ENCODE measurements around the gene ZBTB20. TPM values are rescaled to one million over a fixed set of nuclear protein-coding genes. Genes with fewer than 3 reads are reported as not detected.

The ZBTB20 gene
- total RNA-seq, 4 donors from 2014 or later, result 69.9 to 112 (median 80.8) TPM

DNA sequence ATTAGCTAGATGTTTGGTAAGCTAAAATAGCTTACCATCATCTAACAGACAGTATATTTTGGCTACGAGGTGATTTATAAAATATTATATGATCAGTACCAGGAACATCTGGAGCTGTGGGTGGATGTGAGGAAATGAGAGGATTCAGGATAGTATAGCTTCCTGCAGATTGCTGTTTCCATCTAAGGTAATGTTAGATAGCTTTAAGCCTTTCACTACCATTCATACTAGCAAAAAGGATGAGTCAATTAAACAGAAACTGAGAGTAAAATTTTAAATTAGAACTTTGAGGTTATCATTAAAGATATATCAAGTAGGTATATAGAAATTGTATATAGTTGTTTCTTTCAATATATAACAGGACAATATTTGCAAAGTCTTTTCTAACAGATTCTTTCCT is 8.0 kb downstream of the ZBTB20 start:
- WGBS, result 87% methylated on average over 1 of the region's 1 CpG
- no peak for TF ChIP-seq EP300 (IDR thresholded peaks at IDR 0.05)
- TF ChIP-seq POLR2A (IDR thresholded peaks at IDR 0.05; ENCODE audit: low read depth), result no peak
- TF ChIP-seq, protein P1, sequence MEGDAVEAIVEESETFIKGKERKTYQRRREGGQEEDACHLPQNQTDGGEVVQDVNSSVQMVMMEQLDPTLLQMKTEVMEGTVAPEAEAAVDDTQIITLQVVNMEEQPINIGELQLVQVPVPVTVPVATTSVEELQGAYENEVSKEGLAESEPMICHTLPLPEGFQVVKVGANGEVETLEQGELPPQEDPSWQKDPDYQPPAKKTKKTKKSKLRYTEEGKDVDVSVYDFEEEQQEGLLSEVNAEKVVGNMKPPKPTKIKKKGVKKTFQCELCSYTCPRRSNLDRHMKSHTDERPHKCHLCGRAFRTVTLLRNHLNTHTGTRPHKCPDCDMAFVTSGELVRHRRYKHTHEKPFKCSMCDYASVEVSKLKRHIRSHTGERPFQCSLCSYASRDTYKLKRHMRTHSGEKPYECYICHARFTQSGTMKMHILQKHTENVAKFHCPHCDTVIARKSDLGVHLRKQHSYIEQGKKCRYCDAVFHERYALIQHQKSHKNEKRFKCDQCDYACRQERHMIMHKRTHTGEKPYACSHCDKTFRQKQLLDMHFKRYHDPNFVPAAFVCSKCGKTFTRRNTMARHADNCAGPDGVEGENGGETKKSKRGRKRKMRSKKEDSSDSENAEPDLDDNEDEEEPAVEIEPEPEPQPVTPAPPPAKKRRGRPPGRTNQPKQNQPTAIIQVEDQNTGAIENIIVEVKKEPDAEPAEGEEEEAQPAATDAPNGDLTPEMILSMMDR (IDR thresholded peaks at IDR 0.05), result no peak
- TF ChIP-seq POLR2AphosphoS5 (IDR thresholded peaks at IDR 0.05), result no peak
- intact Hi-C loops (cut with DNase I), result no loop called here

DNA sequence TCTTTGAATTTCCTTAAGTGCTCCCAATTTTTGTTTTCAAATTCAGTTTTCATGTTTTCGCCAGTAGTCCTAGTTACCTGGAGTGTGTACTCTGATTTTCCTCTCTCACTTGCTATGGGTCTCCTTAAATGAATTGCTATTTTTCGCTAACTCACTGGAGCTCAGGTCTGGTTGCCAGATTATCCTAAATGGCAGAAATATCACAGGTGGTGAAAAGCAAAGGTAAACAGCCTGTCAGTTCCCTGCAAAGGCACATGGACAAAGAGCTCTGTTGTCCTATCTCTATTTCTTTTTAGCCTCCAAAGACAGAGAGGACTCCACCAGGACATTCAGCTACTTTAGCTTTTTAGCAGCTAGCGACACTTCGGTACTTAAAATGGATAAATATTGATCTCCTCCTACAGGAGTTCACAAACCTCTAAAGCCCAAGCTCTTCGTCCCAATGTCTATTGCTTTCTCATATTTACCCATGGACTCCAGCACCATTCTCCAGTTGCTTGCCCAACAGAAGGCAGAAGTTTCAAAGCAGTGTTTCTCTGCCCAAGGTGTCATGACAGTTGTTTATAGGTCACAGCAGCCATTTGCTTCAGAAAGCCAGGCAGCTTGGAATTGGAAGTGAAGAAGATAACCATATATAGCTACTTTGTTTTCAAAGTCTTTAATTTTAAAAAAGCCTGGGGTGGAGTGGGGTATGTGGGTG is 12.3 kb downstream of the ZBTB20 start:
- Histone ChIP-seq H3K36me3 (no peaks in the 10 kb centered on the region), H3K9me3 (no peaks in the 10 kb centered on the region), H3K27ac (replicated peaks in 1 of 4) (no peak overlapping the region), H3K27me3 (no peaks in the 10 kb centered on the region), H3K4me3 (no peak overlapping the region), H3K4me1 (peaks cover 0 to 9% (median 6%) of the 10 kb centered on the region in 4 donors)
- TF ChIP-seq, protein P1 (IDR thresholded peaks at IDR 0.05), result no peak
- TF ChIP-seq POLR2A (IDR thresholded peaks at IDR 0.05; ENCODE audit: low read depth) (no peak), EP300 (IDR thresholded peaks at IDR 0.05) (no peak), POLR2AphosphoS5 (IDR thresholded peaks at IDR 0.05) (no peak)
- intact Hi-C loops (cut with DNase I), result no loop called here
- 95% methylated on average over 5 of the region's 5 CpGs for WGBS
- no peak for DNase-seq (ENCODE audit: extremely low spot score)

More for the DNA sequence above, 8.0 kb downstream of the ZBTB20 start:
- H3K27me3 ChIP-seq, result no peaks in the 10 kb centered on the region
- H3K4me1 ChIP-seq, result peaks cover 5 to 38% (median 26%) of the 10 kb centered on the region in 4 donors
- no peak overlapping the region for H3K4me3 ChIP-seq
- H3K36me3 ChIP-seq, result no peaks in the 10 kb centered on the region
- H3K9me3 ChIP-seq, result no peaks in the 10 kb centered on the region
- no peak overlapping the region for H3K27ac ChIP-seq (replicated peaks in 1 of 4)
- DNase-seq (ENCODE audit: extremely low spot score), result no peak

DNA sequence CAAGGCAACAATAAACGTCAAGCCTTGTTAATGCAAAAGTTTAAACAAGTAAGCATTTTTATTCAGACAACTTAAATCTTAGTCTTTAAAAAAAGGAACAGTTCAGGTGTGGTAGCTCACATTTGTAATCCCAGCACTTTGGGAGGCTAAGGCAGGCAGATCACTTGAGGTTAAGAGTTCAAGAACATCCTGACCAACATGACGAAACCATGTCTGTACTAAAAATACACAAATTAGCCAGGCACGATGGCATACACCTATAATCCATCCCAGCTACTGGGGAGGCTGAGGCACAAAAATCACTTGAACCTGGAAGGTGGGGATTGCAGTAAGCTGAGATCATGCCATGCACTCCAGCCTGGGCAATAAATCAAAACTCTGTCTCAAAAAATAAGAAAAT is 19.9 kb downstream of the ZBTB20 start:
- TF ChIP-seq, protein P1 (IDR thresholded peaks at IDR 0.05), result no peak
- TF ChIP-seq EP300 (IDR thresholded peaks at IDR 0.05), result no peak
- TF ChIP-seq POLR2A (IDR thresholded peaks at IDR 0.05; ENCODE audit: low read depth), result no peak
- no peak for TF ChIP-seq POLR2AphosphoS5 (IDR thresholded peaks at IDR 0.05)
- DNase-seq (ENCODE audit: extremely low spot score), result no peak
- Histone ChIP-seq H3K27ac (replicated peaks in 1 of 4) (no peak overlapping the region), H3K27me3 (no peaks in the 10 kb centered on the region), H3K4me3 (no peak overlapping the region), H3K4me1 (peaks cover 0 to 8% (median 0%) of the 10 kb centered on the region in 4 donors), H3K36me3 (no peaks in the 10 kb centered on the region), H3K9me3 (no peaks in the 10 kb centered on the region)
- 76% methylated on average over 3 of the region's 3 CpGs for WGBS
- intact Hi-C loops (cut with DNase I), result no loop called here

DNA sequence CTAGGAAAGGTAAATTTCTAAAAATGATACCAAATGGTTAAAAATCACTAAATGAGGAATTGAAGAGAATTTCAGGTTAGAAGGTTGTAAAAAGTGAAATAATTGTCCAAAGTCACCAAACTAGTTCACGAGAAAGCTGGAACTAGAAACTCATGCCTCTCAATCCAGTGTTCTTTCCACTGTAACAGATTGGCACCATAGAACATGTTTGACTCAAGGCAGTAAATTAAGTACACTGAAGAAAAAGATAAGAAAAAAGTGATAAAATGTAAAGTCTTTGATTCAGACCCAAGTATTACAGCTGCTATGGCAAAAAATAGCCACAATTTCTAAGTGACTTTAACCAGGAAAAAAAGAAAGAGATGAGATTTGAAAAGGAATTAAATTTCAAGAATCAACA is 26.5 kb downstream of the ZBTB20 start:
- TF ChIP-seq POLR2AphosphoS5 (IDR thresholded peaks at IDR 0.05), result no peak
- TF ChIP-seq, protein P1 (IDR thresholded peaks at IDR 0.05), result no peak
- TF ChIP-seq EP300 (IDR thresholded peaks at IDR 0.05), result no peak
- TF ChIP-seq POLR2A (IDR thresholded peaks at IDR 0.05; ENCODE audit: low read depth), result no peak
- WGBS, result 89% methylated on average over 1 of the region's 1 CpG

More for the DNA sequence above, 26.5 kb downstream of the ZBTB20 start:
- no peak for DNase-seq (ENCODE audit: extremely low spot score)
- Histone ChIP-seq H3K4me3 (no peak overlapping the region), H3K4me1 (no peaks in the 10 kb centered on the region), H3K27ac (replicated peaks in 1 of 4) (no peak overlapping the region), H3K9me3 (no peaks in the 10 kb centered on the region), H3K27me3 (no peaks in the 10 kb centered on the region), H3K36me3 (no peaks in the 10 kb centered on the region)
- intact Hi-C loops (cut with DNase I), result no loop called here

All from esophagus muscularis mucosa (tissue), 4 donors.